Measurements from ENCODE around the gene DNM3.
A peak's percentile ranks its signal among the peaks of the same experiment; 100 is the strongest.

DNM3 gene

GRCh38 chr1:171852272-171852671 lies 11.0 kb downstream of the DNM3 start:
- no peak for DNase-seq
- no peak overlapping the region for H3K4me3 Mint-ChIP-seq
- H3K4me1 Mint-ChIP-seq = no peaks in the 10 kb centered on the region
- no peaks in the 10 kb centered on the region for H3K36me3 Mint-ChIP-seq (ENCODE audit: low read depth)
- peaks cover 6% of the 10 kb centered on the region for H3K27me3 Mint-ChIP-seq (ENCODE audit: low read depth, poor library complexity)
- peaks cover 11% of the 10 kb centered on the region for H3K9me3 Mint-ChIP-seq
- TF ChIP-seq CTCF (IDR thresholded peaks at IDR 0.05) = no peak
- H3K27ac Mint-ChIP-seq = no peak overlapping the region

GRCh38 chr1:171855381-171855780 lies 14.1 kb downstream of the DNM3 start:
- Mint-ChIP-seq H3K27me3 (ENCODE audit: low read depth, poor library complexity) (peaks cover 6% of the 10 kb centered on the region), H3K4me3 (no peak overlapping the region), H3K9me3 (peaks cover 11% of the 10 kb centered on the region), H3K36me3 (ENCODE audit: low read depth) (no peaks in the 10 kb centered on the region), H3K27ac (no peak overlapping the region), H3K4me1 (no peaks in the 10 kb centered on the region)
- DNase-seq = no peak
- TF ChIP-seq CTCF (IDR thresholded peaks at IDR 0.05) = no peak

GRCh38 chr1:171858696-171859095 lies 17.4 kb downstream of the DNM3 start:
- no peaks in the 10 kb centered on the region for H3K4me1 Mint-ChIP-seq
- H3K36me3 Mint-ChIP-seq (ENCODE audit: low read depth) = no peaks in the 10 kb centered on the region
- H3K9me3 Mint-ChIP-seq = peaks cover 11% of the 10 kb centered on the region
- H3K27ac Mint-ChIP-seq = no peak overlapping the region
- no peak for DNase-seq
- H3K27me3 Mint-ChIP-seq (ENCODE audit: low read depth, poor library complexity) = peaks cover 6% of the 10 kb centered on the region
- no peak overlapping the region for H3K4me3 Mint-ChIP-seq
- TF ChIP-seq CTCF (IDR thresholded peaks at IDR 0.05) = no peak

GRCh38 chr1:171860696-171861095 lies 19.4 kb downstream of the DNM3 start:
- TF ChIP-seq CTCF (IDR thresholded peaks at IDR 0.05) = no peak
- H3K27me3 Mint-ChIP-seq (ENCODE audit: low read depth, poor library complexity) = peaks cover 4% of the 10 kb centered on the region
- no peak overlapping the region for H3K27ac Mint-ChIP-seq
- no peak for DNase-seq
- no peak overlapping the region for H3K4me3 Mint-ChIP-seq
- peaks cover 9% of the 10 kb centered on the region for H3K9me3 Mint-ChIP-seq
- H3K4me1 Mint-ChIP-seq = no peaks in the 10 kb centered on the region
- no peaks in the 10 kb centered on the region for H3K36me3 Mint-ChIP-seq (ENCODE audit: low read depth)

- TF ChIP-seq CTCF (IDR thresholded peaks at IDR 0.05) = no peak
- H3K9me3 Mint-ChIP-seq = no peaks in the 10 kb centered on the region
- H3K4me1 Mint-ChIP-seq = no peaks in the 10 kb centered on the region
- H3K4me3 Mint-ChIP-seq = no peak overlapping the region
- no peak for DNase-seq
- H3K27ac Mint-ChIP-seq = no peak overlapping the region
- H3K27me3 Mint-ChIP-seq (ENCODE audit: low read depth, poor library complexity) = no peaks in the 10 kb centered on the region
- H3K36me3 Mint-ChIP-seq (ENCODE audit: low read depth) = no peaks in the 10 kb centered on the region
Measured at GRCh38 chr1:171863531-171863930, 22.2 kb downstream of the DNM3 start.

GRCh38 chr1:171864308-171864707 lies 23.0 kb downstream of the DNM3 start:
- no peaks in the 10 kb centered on the region for H3K4me1 Mint-ChIP-seq
- TF ChIP-seq CTCF (IDR thresholded peaks at IDR 0.05) = no peak
- no peaks in the 10 kb centered on the region for H3K27me3 Mint-ChIP-seq (ENCODE audit: low read depth, poor library complexity)
- DNase-seq = no peak
- H3K9me3 Mint-ChIP-seq = no peaks in the 10 kb centered on the region
- H3K4me3 Mint-ChIP-seq = no peak overlapping the region
- peak overlapping the region; percentile 10 for H3K27ac Mint-ChIP-seq
- H3K36me3 Mint-ChIP-seq (ENCODE audit: low read depth) = no peaks in the 10 kb centered on the region
